Astrocyte (in vitro differentiated cells and primary cell): Measurements from ENCODE around the gene NLGN1. TPM values are rescaled to one million over a fixed set of nuclear protein-coding genes. Genes with fewer than 3 reads are reported as not detected.

Experiments used
- DNase-seq: peaks from one replicate; pipeline ENCODE4 v3.0.0-alpha.2; 2010; ENCODE audit warnings: low read depth
- FAIRE-seq: peaks from 2 replicates; lab custom pipeline; 2011; peaks lifted over from hg19 to GRCh38; lab: Jason Lieb, UNC
- H2AFZ ChIP-seq: 2 replicates; pipeline ENCODE4 v1.6.0; 2012; ENCODE audit warnings: low read depth, low read length, inconsistent platforms
- H3K27ac ChIP-seq: 2 replicates; pipeline ENCODE4 v1.5.1; 2011; ENCODE audit warnings: low read depth, low read length, inconsistent platforms
- H3K27me3 ChIP-seq: 2 replicates; pipeline ENCODE4 v1.6.0; 2011; ENCODE audit warnings: low read length, inconsistent platforms; ENCODE audit not compliant: insufficient read depth
- H3K36me3 ChIP-seq: 2 replicates; pipeline ENCODE4 v1.5.1; 2011; ENCODE audit warnings: low read length, inconsistent platforms; ENCODE audit not compliant: insufficient read depth
- H3K4me1 ChIP-seq: 2 replicates; pipeline ENCODE4 v1.5.1; 2011; ENCODE audit warnings: low read length, inconsistent platforms; ENCODE audit not compliant: insufficient read depth
- H3K4me2 ChIP-seq: 2 replicates; pipeline ENCODE4 v1.6.0; 2012; ENCODE audit warnings: low read length, inconsistent platforms
- H3K4me3 ChIP-seq: 2 replicates; pipeline ENCODE4 v1.5.1; 2011; ENCODE audit warnings: low read depth, mild to moderate bottlenecking, low read length, inconsistent platforms; ENCODE audit not compliant: insufficient read depth
- H3K79me2 ChIP-seq: 2 replicates; pipeline ENCODE4 v1.6.0; 2012; ENCODE audit warnings: mild to moderate bottlenecking, low read length, inconsistent platforms; ENCODE audit not compliant: insufficient read depth
- H3K9ac ChIP-seq: 2 replicates; pipeline ENCODE4 v1.6.0; 2012; ENCODE audit warnings: mild to moderate bottlenecking, low read length, inconsistent platforms
- H3K9me3 ChIP-seq: 2 replicates; pipeline ENCODE4 v1.5.1; 2012; ENCODE audit warnings: low read depth, mild to moderate bottlenecking, low read length, inconsistent platforms; ENCODE audit not compliant: insufficient read depth
- H4K20me1 ChIP-seq: 2 replicates; pipeline ENCODE4 v1.6.0; 2012; ENCODE audit warnings: low read length, inconsistent platforms; ENCODE audit not compliant: insufficient read depth
- H3K27ac Mint-ChIP-seq: one replicate; pipeline ENCODE4 v1.8.0; 2021; ENCODE audit warnings: mild to moderate bottlenecking, mixed read lengths; ENCODE audit not compliant: unreplicated experiment
- H3K27me3 Mint-ChIP-seq: one replicate; pipeline ENCODE4 v1.8.0; 2021; ENCODE audit warnings: low read depth, mixed read lengths; ENCODE audit not compliant: unreplicated experiment
- H3K36me3 Mint-ChIP-seq: one replicate; pipeline ENCODE4 v1.8.0; 2021; ENCODE audit warnings: low read depth, mixed read lengths; ENCODE audit not compliant: unreplicated experiment
- H3K4me1 Mint-ChIP-seq: one replicate; pipeline ENCODE4 v1.8.0; 2021; ENCODE audit warnings: low read depth, mixed read lengths; ENCODE audit not compliant: unreplicated experiment
- H3K4me3 Mint-ChIP-seq: one replicate; pipeline ENCODE4 v1.8.0; 2021; ENCODE audit warnings: mild to moderate bottlenecking, moderate library complexity, mixed read lengths; ENCODE audit not compliant: unreplicated experiment
- H3K9me3 Mint-ChIP-seq: one replicate; pipeline ENCODE4 v1.8.0; 2021; ENCODE audit warnings: mild to moderate bottlenecking, mixed read lengths; ENCODE audit not compliant: unreplicated experiment
- EZH2 ChIP-seq: IDR thresholded peaks from 2 replicates; pipeline ENCODE4 v1.6.1; 2012; ENCODE audit warnings: mild to moderate bottlenecking, low read length, inconsistent platforms; ENCODE audit not compliant: insufficient read depth
- total RNA-seq: library from RNA; stranded (reverse); gene quantifications from 2 replicates; pipeline ENCODE4 v1.2.1, GENCODE V29; 2021
- TF ChIP-seq, protein P1 (sequence below): IDR thresholded peaks from 2 replicates; pipeline ENCODE4 v1.5.1; 2011; ENCODE audit warnings: low read depth, mild to moderate bottlenecking, inconsistent platforms, low read length, moderate library complexity; ENCODE audit not compliant: insufficient read depth

Gene NLGN1
- total RNA-seq, 1 donor from 2014 or later, result 1.2 TPM

DNA sequence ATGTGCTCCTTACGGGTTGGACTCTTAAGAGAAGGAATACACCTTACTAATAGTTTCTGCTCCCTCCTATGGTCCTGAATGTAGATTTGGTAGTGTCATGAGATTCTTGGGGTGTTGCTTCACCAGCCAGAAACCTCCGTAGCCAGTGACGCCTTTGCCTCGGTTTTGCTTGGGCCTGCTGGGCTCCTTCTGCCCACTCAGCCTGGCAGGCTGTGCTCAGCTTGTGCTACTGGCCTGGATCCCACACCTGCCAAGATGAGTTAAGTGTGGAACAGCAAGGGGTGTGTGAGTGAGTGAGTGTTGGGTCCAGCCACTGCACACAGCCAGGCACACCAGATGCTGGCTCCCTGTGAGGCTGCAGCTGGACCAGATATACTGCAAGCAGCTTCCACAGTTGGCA lies 560.1 kb downstream of the NLGN1 start:
- Mint-ChIP-seq H3K27ac (no peak overlapping the region), H3K4me1 (no peaks in the 10 kb centered on the region), H3K36me3 (no peaks in the 10 kb centered on the region), H3K27me3 (no peaks in the 10 kb centered on the region), H3K9me3 (no peaks in the 10 kb centered on the region), H3K4me3 (no peak overlapping the region)
- no peak overlapping the region for H3K4me3 ChIP-seq
- FAIRE-seq (no peak), DNase-seq (no peak)
- H3K9me3 ChIP-seq, result no peaks in the 10 kb centered on the region
- no peak overlapping the region for H3K9ac ChIP-seq
- H3K36me3 ChIP-seq, result no peaks in the 10 kb centered on the region
- no peak for TF ChIP-seq EZH2
- TF ChIP-seq, protein P1, sequence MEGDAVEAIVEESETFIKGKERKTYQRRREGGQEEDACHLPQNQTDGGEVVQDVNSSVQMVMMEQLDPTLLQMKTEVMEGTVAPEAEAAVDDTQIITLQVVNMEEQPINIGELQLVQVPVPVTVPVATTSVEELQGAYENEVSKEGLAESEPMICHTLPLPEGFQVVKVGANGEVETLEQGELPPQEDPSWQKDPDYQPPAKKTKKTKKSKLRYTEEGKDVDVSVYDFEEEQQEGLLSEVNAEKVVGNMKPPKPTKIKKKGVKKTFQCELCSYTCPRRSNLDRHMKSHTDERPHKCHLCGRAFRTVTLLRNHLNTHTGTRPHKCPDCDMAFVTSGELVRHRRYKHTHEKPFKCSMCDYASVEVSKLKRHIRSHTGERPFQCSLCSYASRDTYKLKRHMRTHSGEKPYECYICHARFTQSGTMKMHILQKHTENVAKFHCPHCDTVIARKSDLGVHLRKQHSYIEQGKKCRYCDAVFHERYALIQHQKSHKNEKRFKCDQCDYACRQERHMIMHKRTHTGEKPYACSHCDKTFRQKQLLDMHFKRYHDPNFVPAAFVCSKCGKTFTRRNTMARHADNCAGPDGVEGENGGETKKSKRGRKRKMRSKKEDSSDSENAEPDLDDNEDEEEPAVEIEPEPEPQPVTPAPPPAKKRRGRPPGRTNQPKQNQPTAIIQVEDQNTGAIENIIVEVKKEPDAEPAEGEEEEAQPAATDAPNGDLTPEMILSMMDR, result no peak
- no peak overlapping the region for H3K27ac ChIP-seq
- no peak overlapping the region for H3K4me2 ChIP-seq
- no peak overlapping the region for H2AFZ ChIP-seq
- no peaks in the 10 kb centered on the region for H3K4me1 ChIP-seq
- H3K79me2 ChIP-seq, result no peaks in the 10 kb centered on the region
- no peaks in the 10 kb centered on the region for H3K27me3 ChIP-seq
- H4K20me1 ChIP-seq, result no peaks in the 10 kb centered on the region

DNA sequence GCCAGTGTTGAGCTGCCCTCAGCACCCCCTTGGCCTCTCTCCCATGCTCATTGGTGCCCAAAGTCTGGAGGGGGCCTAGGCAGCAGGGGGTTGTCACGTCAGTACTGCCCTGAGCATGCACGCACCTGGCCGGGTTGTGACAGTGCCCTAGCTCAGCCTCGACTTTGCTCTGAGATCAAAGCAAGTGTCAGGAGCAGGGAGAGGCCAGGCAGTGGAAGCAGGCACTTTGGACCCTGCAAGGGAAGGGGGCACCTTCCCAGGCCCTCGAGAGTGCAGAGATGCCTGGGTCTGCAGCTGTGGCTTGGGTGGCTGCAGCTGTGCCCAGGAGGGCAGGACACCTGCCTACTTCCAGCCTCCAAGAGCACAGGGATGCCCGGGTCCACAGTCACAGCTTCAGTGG lies 561.3 kb downstream of the NLGN1 start:
- Histone ChIP-seq H3K4me1 (no peaks in the 10 kb centered on the region), H3K9ac (no peak overlapping the region), H3K4me3 (no peak overlapping the region), H3K27ac (no peak overlapping the region), H3K36me3 (no peaks in the 10 kb centered on the region), H2AFZ (no peak overlapping the region), H3K27me3 (no peaks in the 10 kb centered on the region), H3K79me2 (no peaks in the 10 kb centered on the region), H4K20me1 (no peaks in the 10 kb centered on the region), H3K4me2 (no peak overlapping the region), H3K9me3 (no peaks in the 10 kb centered on the region)
- Mint-ChIP-seq H3K4me3 (no peak overlapping the region), H3K9me3 (no peaks in the 10 kb centered on the region), H3K27ac (no peak overlapping the region), H3K36me3 (no peaks in the 10 kb centered on the region), H3K27me3 (no peaks in the 10 kb centered on the region), H3K4me1 (no peaks in the 10 kb centered on the region)
- TF ChIP-seq, protein P1, result no peak
- TF ChIP-seq EZH2, result no peak
- FAIRE-seq, result no peak
- no peak for DNase-seq

DNA sequence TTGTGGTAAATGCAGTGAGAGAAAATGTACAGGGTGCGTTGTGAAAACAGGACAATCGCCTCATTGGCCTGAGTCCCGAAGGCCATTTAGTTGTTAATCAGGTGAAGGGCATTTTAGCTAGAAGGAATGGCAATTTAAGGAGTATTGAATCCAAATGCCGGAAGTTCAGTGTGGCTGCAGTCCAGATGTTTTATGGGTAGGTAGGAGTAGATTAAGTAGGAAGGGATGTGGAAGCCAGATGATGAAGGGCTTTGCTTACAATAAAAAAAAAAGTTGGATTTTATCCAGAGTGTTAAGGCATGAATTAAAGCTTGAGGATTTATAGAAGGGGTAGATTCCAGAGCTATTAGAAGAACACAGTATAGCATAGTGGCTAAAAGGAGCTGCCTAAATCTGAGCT lies 572.7 kb downstream of the NLGN1 start:
- no peak overlapping the region for H3K27ac Mint-ChIP-seq

More for the DNA sequence above, 572.7 kb downstream of the NLGN1 start:
- Histone ChIP-seq H3K79me2 (no peaks in the 10 kb centered on the region), H4K20me1 (no peaks in the 10 kb centered on the region), H3K4me1 (no peaks in the 10 kb centered on the region), H3K9me3 (no peaks in the 10 kb centered on the region), H2AFZ (no peak overlapping the region), H3K27ac (no peak overlapping the region), H3K9ac (no peak overlapping the region), H3K4me3 (no peak overlapping the region), H3K27me3 (no peaks in the 10 kb centered on the region), H3K4me2 (no peak overlapping the region), H3K36me3 (no peaks in the 10 kb centered on the region)
- Mint-ChIP-seq H3K36me3 (no peaks in the 10 kb centered on the region), H3K4me1 (no peaks in the 10 kb centered on the region), H3K27me3 (no peaks in the 10 kb centered on the region), H3K9me3 (no peaks in the 10 kb centered on the region), H3K4me3 (no peak overlapping the region)
- FAIRE-seq (no peak), DNase-seq (no peak)
- TF ChIP-seq, protein P1, result no peak
- no peak for TF ChIP-seq EZH2
